ENCODE measurements around the gene KIRREL1.

- TF ChIP-seq CTCF (conservative IDR thresholded peaks at IDR 0.05): no peak
- no peak for TF ChIP-seq ZFX (IDR thresholded peaks at IDR 0.05)
These were observed 77.7 kb downstream of the KIRREL1 start for GRCh38 chr1:158071138-158071537.

Measured in C4-2B (cell line).